ENCODE measurements around the gene TRIM49D2. TPM values are rescaled to one million over a fixed set of nuclear protein-coding genes. Genes with fewer than 3 reads are reported as not detected.
"Not testable (repeated sequence)": the region's sequence is repeated elsewhere in the genome, so short reads cannot be mapped to it uniquely, and the experiment has no call there.

TRIM49D2 gene, protein sequence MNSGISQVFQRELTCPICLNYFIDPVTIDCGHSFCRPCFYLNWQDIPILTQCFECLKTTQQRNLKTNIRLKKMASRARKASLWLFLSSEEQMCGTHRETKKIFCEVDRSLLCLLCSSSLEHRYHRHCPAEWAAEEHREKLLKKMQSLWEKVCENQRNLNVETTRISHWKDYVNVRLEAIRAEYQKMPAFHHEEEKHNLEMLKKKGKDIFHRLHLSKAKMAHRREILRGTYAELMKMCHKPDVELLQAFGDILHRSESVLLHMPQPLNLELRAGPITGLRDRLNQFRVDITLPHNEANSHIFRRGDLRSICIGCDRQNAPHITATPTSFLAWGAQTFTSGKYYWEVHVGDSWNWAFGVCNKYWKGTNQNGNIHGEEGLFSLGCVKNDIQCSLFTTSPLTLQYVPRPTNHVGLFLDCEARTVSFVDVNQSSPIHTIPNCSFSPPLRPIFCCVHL
- not detected for total RNA-seq
- long read RNA-seq: 0 reads

DNA sequence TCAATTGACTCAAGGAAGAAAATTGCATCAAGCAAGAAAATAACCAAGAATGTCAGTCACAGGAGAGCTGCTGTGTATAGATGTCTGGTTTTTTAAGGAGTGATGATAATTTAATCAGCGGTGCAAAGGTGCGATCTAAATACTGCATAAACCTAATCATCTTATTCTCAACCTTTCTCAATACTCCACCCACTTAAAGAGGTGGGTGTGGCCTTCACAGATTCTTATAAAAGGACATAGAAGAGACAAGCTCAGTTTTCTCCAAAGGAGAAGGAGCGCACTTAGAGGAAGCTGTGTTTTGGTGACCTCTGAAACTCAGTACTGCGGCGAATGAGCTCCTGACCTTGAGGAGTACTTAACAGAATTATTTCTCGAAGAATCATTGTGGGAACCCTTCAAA, at the start of gene TRIM49D2:
Gene TRIM49D2, plus strand, starts transcription at position 301 of the 400 bp plus-strand sequence. CDS start 2,698 bp downstream, outside the sequence.
- intact Hi-C loops (cut with DNase I); DNase-seq (ENCODE audit: low spot score): not testable (repeated sequence)

- DNase-seq (ENCODE audit: low spot score); intact Hi-C loops (cut with DNase I): not testable (repeated sequence)
These were observed 46.4 kb upstream of the TRIM49D2 start for GRCh38 chr11:89877511-89877910.

DNA sequence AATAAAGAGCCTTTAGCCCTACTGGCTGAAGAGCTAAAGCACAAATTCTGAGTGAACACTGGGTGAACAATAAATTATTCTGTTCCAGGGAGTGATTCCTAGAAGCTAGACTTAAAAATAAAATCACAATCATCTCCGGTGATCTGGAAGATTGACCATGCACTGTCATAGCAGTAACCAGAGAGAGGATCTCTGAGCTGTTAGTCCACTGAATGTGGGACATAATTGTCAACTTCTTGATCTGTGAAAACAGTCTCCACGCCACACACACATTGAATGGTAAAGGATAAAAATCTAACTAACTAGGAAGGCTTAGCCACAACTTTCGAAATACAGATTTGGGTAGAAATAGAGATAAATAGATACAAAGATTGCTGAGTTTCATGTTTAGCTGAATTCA, 30.6 kb upstream of the TRIM49D2 start:
- intact Hi-C loops (cut with DNase I); DNase-seq (ENCODE audit: low spot score): not testable (repeated sequence)

DNA sequence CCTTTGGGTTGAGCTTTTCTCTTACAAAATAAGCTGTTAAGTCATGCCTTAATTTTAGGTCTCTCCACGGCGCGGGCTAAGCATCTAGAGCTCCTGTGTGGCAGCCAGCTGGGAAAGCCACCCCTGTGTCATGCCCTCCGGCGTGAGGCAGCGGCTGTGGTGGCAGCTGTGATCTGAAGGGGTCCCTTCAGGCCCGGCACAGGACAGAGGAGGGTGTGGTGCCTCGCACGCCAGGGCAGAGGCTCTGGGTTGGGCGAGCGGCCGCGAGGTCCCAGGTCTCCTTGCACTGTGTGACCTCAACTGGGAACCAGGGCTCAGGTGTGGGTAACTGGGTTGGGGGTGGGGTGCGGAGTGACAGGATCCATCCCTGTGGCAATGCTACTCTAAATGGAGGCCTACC, 23.1 kb upstream of the TRIM49D2 start:
- DNase-seq (ENCODE audit: low spot score); intact Hi-C loops (cut with DNase I): not testable (repeated sequence)

DNA sequence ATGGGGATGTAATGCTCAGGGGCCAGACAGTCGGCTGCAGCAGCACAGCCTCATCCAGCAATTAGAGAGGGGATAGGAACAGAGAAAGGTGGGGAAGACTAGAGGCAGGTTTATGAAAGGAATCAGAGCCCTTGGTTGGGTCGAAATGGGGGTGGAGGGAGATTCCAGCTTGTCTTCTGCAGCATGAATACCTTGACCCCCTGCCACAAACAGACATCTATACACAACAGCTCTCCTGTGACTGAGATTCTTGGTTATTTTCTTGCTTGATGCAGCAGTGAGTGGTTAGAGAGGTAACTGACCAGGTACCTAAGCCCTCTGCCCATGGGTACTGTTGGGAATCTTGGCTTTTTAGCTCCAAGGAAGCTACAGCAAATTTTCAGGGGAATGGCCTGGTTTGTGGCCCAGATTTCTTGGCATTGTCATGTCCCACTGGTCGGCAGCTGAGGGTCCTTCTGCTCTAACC, 1.6 kb upstream of the TRIM49D2 start, which contains the start of gene TRIM49D1:
Gene TRIM49D1, minus strand, starts transcription at position 51 of the 466 bp plus-strand sequence. CDS start 4,535 bp downstream, outside the sequence.
- intact Hi-C loops (cut with DNase I): no loop called here
- DNase-seq (ENCODE audit: low spot score): no peak

DNA sequence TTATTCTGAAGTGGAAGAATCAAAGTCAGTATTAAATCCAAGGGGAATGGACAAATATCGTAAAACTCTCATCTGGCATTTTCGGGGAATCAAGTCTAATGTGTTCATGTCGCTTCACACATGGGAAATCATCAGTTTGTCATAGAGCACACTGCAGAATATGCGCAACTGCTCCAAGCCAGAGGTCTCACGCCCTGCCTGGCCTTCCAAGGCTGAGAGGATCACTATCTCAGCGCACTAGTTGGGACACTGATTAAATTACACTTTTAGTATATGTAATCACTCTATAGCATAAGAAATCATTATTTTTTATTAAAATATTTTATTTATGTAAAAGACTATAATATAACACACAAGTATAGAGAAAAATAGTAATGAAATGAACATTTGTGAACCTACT, 37.0 kb downstream of the TRIM49D2 start:
- DNase-seq (ENCODE audit: low spot score); intact Hi-C loops (cut with DNase I): not testable (repeated sequence)

- not testable (repeated sequence) for DNase-seq (ENCODE audit: low spot score)
These were observed 41.9 kb downstream of the TRIM49D2 start, which contains the start of gene TRIM64 for GRCh38 chr11:89965737-89966136. TRIM64 (plus strand) TSS chr11:89966037; CDS start chr11:89968504, 2,467 bp downstream.

More at GRCh38 chr11:89965737-89966136, 41.9 kb downstream of the TRIM49D2 start, which contains the start of gene TRIM64:
- intact Hi-C loops (cut with DNase I): not testable (repeated sequence)

Other genes with a start within 250 kb of the TRIM49D2 start
- gene TRIM77, start 213.8 kb upstream of the TRIM49D2 start, total RNA-seq: not detected
- not detected for gene TRIM49, start 115.5 kb upstream of the TRIM49D2 start, total RNA-seq
- gene TRIM64B, start 45.6 kb upstream of the TRIM49D2 start, total RNA-seq: not detected
- not detected for gene TRIM49D1, start 1.8 kb upstream of the TRIM49D2 start, total RNA-seq
- gene TRIM64, start 42.0 kb downstream of the TRIM49D2 start, total RNA-seq: not detected
- gene TRIM49C, start 107.0 kb downstream of the TRIM49D2 start, total RNA-seq: not detected
- not detected for gene UBTFL1, start 161.9 kb downstream of the TRIM49D2 start, total RNA-seq
- 0.27 TPM for gene NAALAD2, start 210.6 kb downstream of the TRIM49D2 start, total RNA-seq

Data from cardiac septum (tissue), 1 donor.